Erythroblast (primary cell): ENCODE measurements around the gene CPEB4.

Source experiments
- GATA1 ChIP-seq: IDR thresholded peaks from 2 replicates; pipeline ENCODE4 v1.6.1; 2011; ENCODE audit warnings: low read depth, mild to moderate bottlenecking, control low read depth, low read length, moderate library complexity
- POLR2A ChIP-seq: IDR thresholded peaks from 2 replicates; pipeline ENCODE4 v1.6.1; 2011; ENCODE audit warnings: mild to moderate bottlenecking, low read length

- TF ChIP-seq POLR2A, result no peak
- TF ChIP-seq GATA1, result no peak
These were observed 18.8 kb upstream of the CPEB4 start for GRCh38 chr5:173869316-173869715.
